GM19043 (cell line): Measurements from ENCODE around the gene PPP2R3A.
"Not testable (repeated sequence)": the region's sequence is repeated elsewhere in the genome, so short reads cannot be mapped to it uniquely, and the experiment has no call there.

Source experiments
- ATAC-seq: cut with Tn5 transposase; IDR thresholded peaks from one replicate; pipeline ENCODE4 v1.9.1; 2021; ENCODE audit warnings: low read depth; ENCODE audit not compliant: unreplicated experiment

PPP2R3A gene

GRCh38 chr3:136142592-136142991 is 177.1 kb downstream of the PPP2R3A start:
- ATAC-seq = no peak

GRCh38 chr3:136144397-136144796 is 178.9 kb downstream of the PPP2R3A start:
- ATAC-seq = not testable (repeated sequence)

- ATAC-seq = no peak
These were observed 181.6 kb downstream of the PPP2R3A start for GRCh38 chr3:136146981-136147729.

- no peak for ATAC-seq
These were observed 184.1 kb downstream of the PPP2R3A start for GRCh38 chr3:136149667-136150066.

- ATAC-seq = no peak
These were observed 185.7 kb downstream of the PPP2R3A start for GRCh38 chr3:136151219-136151618.

GRCh38 chr3:136152176-136152843 is 186.8 kb downstream of the PPP2R3A start:
- ATAC-seq = no peak

- no peak for ATAC-seq
These were observed 187.4 kb downstream of the PPP2R3A start for GRCh38 chr3:136152963-136153362.

GRCh38 chr3:136161516-136161915 is 196.0 kb downstream of the PPP2R3A start:
- no peak for ATAC-seq

GRCh38 chr3:136162322-136162721 is 196.8 kb downstream of the PPP2R3A start:
- ATAC-seq = no peak

GRCh38 chr3:136163607-136164006 is 198.1 kb downstream of the PPP2R3A start:
- ATAC-seq = not testable (repeated sequence)

GRCh38 chr3:136166507-136166906 is 201.0 kb downstream of the PPP2R3A start:
- no peak for ATAC-seq

- ATAC-seq = not testable (repeated sequence)
These were observed 202.7 kb downstream of the PPP2R3A start for GRCh38 chr3:136168236-136168635.

- ATAC-seq = no peak
These were observed 205.6 kb downstream of the PPP2R3A start for GRCh38 chr3:136171097-136171542.

GRCh38 chr3:136173939-136174490 is 208.5 kb downstream of the PPP2R3A start:
- no peak for ATAC-seq

- ATAC-seq = no peak
These were observed 212.3 kb downstream of the PPP2R3A start for GRCh38 chr3:136177876-136178275.

- no peak for ATAC-seq
These were observed 216.2 kb downstream of the PPP2R3A start for GRCh38 chr3:136181741-136182140.

GRCh38 chr3:136184703-136185102 is 219.2 kb downstream of the PPP2R3A start:
- no peak for ATAC-seq

GRCh38 chr3:136186344-136186743 is 220.8 kb downstream of the PPP2R3A start:
- no peak for ATAC-seq

GRCh38 chr3:136186846-136187245 is 221.3 kb downstream of the PPP2R3A start:
- ATAC-seq = no peak

GRCh38 chr3:136187868-136188267 is 222.3 kb downstream of the PPP2R3A start:
- ATAC-seq = no peak

- no peak for ATAC-seq
These were observed 223.5 kb downstream of the PPP2R3A start for GRCh38 chr3:136189043-136189442.
